GM21737 (cell line): ENCODE measurements around the gene LIMS2.

Experiments used
- ATAC-seq: cut with Tn5 transposase; IDR thresholded peaks from one replicate; pipeline ENCODE4 v1.9.1; 2021; ENCODE audit warnings: mild to moderate bottlenecking, moderate library complexity; ENCODE audit not compliant: unreplicated experiment

Gene LIMS2

DNA sequence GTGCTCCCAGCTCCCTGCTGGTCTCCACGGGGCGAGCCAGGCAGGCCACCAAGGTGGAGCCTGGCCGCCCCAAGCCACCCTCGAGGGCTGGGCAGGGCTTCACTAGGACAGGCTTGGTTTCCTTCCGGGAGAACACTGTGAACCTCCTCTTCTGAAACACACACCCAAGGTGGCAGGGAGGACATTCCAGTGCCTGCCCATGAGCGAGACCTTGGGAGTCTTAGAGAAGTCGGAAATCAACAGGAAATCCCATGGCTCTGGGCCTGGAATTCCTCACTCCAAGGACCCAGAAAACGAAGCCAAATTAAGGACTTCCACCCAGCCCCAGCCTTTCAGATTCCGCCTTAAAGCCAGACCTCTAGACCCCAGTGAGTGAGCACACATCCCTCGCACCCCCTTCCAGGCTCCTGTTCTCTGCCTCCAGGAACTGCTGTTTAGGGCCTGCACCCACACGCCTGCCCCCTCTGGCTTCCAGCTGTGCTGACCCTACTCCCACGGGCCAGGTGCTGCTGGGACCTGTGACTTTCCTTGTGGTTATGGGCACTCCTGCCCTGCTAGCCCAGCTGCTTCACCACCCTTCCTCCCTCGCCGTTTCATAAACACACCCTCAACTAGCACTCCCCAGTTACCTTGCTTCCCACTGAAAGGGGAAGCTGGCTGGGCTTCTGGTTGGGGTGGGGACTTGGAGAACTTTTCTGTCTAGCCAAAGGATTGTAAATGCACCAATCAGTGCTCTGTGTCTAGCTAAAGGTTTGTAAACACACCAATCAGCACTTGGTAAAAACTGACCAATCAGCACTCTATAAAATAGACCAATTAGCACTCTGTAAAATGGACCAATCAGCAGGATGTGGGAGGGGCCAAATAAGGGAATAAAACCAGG is 15.7 kb downstream of the LIMS2 start:
- ATAC-seq: no peak

DNA sequence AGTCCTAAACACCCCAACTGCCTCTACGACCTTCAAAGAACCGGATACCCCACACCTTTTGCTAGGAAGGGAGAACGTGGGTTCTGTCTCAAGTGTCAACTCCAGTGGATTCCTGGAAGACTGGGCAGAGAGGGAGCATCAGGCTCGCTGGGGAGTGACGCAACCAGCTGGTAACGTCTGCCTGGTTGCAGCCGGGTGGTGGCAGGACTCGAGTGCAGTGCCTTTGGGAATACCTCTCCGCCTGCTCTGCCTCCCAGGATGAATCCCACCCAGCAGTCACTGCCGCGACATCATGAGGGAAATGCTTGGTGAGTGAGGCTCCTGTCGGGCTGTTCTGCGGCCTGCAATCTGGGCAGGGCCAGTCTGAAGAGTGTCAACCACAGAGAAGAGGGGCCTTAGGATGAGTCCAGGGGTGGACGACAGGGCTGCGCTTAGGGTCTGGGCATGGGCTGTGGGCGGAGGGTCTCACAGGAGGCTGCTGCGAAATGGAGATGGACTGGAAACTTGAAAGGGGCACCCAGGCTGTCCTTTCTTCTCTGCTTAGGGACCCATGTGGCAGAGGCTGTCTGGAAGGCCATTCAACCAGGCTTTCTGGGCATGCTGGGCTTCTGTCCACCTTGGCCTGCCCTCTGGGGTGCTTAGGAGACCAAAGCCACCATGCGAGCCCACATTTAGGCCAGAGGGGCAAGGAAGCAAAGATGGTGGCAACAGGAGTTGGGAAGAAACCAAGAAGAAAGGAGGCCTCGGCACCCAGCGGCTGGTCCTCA is 16.5 kb downstream of the LIMS2 start:
- no peak for ATAC-seq

DNA sequence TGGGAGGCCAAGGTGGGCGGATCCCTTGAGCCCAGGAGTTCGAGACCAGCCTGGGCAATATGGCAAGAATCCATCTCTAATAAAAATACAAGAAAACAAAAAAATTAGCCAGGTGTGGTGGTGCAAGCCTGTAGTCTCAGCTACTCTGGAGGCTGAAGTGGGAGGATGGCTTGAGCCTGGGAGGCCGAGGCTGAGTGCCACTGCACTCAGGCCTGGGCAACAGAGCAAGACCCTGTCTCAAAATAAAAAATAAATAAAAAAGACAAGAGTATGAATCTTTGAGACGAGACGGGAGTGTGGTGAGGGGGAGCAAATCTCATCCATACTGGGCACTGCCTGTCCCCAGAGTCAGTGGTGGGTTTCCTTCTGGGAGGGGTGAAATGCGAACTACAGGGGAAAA is 17.2 kb downstream of the LIMS2 start:
- ATAC-seq: no peak

DNA sequence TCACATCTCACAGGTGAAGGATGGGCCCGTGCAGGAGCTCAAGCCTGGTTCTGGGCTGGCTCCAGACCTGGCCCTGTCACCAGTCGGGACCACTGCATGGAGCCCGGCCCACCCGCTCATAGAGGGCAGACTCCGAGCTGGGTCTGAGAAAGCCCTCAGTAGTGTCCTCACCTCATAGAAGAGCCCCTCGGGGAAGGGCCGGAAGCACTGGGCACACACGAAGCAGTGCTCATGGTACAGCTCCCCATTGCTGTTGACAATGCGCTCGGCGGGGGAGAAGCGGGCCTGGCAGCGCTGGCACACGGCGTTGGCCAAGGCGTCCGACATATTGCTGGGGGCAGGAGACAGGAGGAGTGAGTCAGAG is 18.1 kb downstream of the LIMS2 start:
- no peak for ATAC-seq

DNA sequence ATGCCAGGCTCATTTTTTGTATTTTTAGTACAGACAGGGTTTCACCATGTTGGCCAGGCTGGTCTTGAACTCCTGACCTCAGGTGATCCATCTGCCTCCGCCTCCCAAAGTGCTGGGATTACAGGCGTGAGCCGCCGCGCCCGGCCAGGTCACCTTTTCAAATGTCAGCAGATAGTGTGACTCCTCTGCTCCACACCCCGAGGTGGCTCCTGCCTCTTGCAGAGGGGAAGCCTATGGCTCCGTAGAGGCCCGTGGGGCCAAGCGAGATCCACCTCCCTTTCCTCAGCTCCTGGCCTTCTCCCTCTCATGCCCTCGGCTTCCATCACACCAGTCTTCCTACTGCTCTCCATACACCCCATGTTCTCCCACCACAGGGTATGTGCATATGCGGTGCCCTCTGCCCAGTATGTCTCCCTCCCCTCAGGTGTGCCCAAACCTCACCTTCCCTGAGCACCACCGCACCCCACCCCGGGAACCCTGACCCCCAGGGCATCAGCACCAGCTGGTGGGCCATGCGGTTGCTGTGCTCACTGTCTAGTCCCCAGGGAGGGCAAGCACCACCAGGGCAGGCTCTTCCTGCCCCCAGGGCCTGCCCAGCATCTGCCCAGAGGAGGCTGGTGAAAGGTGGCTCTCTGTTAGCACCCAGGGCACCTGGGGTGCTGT is 18.6 kb downstream of the LIMS2 start:
- ATAC-seq: no peak

DNA sequence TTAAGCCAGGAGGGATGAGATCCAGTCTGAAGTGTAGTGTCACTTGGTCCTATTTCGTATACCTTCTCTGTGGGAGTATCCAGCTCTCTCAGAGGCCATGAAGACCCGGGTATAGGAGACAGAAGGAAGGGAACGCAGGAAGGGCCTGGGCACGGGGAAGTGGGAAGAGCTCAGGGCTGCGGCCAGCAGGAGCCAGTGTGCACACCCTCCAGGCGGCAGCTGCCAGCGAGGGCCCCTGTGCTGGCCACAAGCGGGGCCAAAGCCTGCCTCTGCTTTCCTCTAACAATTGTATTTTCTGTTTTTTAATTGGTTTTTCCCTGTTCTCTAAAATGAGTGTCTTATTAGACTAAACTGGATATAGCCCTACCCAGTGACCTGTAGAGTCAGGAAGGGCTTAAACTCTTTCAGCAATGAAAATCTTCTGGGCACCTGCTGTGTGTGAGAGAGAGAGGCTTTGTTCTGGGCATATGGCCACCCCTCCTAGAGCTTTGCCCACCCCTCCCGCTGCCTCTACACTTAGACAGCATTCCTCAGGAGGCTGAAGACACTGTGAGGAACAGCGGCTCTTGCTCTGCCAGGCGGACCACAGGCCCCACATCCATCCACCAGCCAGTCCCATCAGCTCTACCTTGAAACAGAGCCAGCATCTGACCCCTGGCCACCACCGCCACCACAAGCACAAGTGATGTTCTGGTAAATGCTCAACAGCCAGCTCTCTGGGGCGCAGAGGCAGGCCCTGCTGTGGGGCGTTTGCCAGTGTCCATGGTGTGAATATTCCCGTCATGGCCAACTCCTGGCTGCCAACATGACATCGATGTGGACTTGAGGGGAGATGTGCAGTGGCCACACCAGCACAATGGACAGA is 19.9 kb downstream of the LIMS2 start:
- ATAC-seq: no peak

DNA sequence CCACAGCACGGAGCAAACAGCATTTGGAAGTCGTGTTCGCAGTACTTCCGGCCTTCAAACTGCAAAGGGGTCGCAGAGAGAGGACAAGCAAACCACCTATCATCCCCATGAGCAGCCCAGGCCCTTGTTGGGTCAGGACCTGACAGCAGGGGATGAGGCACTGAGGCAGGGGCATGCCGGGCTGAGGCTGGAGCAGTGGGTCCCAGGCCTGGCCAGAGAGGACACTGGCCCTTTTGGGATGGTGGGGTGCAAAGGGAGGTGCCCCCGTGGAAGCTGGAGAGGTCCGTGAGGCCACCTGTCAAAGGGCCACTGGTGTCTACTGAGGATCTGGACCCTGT is 20.5 kb downstream of the LIMS2 start:
- no peak for ATAC-seq

DNA sequence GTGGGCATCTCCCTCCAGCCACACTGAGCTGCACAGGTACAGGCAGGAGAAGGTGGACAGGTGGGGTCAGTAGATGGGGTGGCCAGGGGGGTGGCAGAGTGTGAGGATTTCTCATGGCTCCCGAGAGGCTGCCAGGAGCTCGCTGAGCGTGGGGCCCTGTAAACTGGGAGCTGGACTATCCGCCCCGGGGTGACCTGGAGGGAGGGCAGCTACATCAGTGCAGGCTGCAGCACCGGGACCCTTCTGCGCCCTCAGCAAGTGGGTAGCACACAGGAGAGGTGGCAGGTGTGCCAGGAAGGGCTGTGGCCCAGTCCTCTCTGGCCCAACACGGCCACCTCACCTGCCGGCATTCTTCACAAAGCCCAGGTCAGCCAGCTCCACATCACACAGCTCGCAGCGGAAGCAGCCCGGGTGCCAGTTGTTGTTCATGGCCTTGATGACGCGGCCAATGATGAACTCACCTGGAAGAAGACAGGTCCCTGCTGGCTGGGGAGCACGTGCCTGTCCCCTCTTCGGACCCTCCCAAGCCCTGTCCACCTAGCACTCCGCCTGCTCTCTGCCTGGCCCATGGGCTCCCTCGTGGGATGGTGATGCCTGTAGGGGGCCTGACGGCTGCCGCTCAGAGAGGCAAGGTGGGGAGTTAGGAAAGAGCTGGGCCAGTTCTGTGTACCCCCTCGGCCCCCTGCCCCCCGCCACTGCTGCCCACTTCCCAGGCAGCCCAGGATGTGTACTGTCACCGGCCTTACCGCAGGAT is 21.1 kb downstream of the LIMS2 start:
- ATAC-seq: no peak

DNA sequence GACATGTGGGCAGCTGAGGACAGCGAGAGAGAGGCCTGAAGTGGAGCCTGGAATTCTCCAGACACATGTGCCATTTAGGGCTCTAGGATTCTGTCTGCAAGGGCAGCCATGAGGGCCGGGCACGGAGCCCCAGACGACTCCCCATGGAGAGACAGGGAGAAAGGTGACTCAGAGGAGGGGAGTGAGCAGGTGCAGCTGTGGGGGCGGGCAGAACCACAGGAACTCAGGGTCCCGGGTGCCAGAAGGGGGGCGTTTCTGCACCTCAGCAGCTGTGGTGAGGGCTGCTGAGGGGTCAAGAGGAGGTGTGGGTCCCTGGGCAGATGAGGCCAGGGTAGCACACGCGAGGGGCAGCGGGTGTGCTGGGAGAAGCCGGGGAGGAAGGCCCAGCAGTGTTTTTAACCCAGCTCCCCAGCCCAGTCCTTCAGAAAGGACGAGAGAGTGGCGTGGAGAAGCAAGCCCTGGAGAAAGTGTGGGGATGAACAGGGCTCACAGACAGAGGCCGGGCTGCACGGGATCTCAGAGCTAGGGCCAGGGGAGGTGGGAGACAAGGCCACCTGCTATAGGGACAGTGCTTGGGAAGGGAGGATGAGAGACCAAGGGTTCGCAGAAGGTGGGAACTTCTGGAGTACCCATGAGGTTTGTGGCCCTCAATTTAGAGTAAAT is 21.8 kb downstream of the LIMS2 start:
- no peak for ATAC-seq

DNA sequence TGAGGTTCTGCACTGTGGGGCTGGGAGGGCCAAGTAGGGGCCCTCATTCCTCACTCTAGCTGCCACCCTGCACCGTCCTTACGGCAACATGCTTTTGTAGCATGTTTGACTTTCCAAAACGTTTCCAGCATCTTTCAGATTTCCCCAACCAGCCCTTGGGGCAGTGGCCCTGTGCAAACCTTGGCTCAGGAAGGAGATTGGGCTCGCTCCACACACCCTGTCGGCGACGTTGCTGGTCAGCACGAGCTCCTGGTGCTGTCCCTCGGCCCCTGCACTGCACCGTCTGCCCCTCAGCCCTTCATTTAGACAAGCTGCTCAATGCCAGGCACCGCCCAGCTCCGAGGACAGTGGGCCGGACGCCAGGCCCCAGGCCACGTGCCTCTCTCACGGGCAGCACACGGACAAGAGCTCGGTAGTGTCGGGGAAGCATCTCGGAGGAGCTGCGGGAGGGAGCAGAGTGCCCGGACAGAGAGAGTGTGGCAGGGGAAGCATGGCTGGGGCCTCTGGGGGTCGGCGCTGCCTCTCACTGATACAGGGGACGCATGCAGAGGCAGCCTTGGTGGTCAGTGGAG is 22.5 kb downstream of the LIMS2 start:
- no peak for ATAC-seq

DNA sequence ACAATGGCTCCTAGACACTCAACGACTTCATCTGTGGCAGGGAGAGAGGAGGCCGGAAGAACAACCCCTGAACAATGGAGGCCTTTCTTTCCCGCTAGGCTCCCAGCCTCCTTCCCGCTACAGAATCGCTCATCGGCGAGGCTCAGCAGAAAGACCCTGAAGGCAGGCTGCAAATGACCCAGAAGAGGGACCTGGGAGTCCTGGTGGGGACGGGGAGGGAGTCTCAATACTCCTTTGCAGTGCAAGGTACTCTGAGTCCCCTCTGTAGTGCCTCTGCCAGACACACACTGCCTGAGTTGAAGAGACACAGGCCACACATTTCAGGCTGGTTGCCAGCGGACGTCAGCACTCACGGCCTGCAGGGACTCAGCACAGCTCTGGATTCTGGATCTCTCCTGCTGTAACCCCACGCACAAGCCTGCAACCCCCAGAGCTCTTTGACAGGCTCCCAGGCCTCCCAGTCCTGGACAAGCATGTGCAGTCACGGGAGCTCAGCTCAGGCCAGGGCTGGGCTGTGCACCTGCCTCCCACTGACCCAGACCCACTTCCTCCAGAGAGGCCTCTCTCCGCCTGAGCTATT is 23.3 kb downstream of the LIMS2 start:
- ATAC-seq: no peak

DNA sequence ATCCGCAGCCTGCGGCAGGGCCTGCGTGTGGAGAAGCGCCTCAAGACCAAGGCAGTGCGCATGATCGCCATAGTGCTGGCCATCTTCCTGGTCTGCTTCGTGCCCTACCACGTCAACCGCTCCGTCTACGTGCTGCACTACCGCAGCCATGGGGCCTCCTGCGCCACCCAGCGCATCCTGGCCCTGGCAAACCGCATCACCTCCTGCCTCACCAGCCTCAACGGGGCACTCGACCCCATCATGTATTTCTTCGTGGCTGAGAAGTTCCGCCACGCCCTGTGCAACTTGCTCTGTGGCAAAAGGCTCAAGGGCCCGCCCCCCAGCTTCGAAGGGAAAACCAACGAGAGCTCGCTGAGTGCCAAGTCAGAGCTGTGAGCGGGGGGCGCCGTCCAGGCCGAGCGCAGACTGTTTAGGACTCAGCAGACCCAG is 23.9 kb downstream of the LIMS2 start:
- no peak for ATAC-seq

DNA sequence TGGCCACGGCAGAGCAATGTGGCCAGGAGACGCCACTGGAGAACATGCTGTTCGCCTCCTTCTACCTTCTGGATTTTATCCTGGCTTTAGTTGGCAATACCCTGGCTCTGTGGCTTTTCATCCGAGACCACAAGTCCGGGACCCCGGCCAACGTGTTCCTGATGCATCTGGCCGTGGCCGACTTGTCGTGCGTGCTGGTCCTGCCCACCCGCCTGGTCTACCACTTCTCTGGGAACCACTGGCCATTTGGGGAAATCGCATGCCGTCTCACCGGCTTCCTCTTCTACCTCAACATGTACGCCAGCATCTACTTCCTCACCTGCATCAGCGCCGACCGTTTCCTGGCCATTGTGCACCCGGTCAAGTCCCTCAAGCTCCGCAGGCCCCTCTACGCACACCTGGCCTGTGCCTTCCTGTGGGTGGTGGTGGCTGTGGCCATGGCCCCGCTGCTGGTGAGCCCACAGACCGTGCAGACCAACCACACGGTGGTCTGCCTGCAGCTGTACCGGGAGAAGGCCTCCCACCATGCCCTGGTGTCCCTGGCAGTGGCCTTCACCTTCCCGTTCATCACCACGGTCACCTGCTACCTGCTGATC is 24.4 kb downstream of the LIMS2 start:
- ATAC-seq: no peak

DNA sequence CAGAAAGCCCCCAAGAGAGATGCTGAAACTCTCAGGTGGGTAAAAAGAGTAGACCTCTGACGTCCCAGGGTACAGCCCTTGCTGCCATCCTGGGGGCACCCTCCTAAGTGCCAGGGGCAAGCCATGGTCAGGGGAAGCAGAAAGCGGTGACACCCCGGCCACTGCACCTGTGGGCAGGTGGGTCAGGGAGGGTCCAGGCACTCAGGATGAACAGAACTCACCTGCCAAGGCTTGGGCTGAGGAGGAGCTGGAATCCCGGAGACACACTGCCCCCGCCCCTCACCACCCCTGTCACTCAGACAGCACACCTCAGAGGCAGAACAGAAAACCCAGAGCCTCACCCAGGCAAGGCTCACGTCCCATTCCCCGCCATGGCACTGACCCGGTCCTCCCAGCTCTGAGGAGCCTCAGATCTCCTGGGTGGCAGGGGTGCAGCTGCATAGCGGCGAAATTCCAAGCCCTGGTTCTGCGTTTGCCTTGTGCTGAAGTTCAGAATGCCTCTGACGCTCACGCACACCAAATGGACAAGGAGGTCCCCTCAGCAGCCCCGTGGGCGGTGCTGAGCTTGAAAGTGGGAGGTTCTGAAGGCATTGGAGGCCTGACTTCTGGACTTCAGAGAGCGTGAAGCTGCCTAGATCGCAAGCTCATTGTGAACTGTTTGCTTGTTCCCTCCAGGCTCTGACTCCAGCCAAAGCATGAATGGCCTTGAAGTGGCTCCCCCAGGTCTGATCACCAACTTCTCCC is 25.1 kb downstream of the LIMS2 start:
- no peak for ATAC-seq

DNA sequence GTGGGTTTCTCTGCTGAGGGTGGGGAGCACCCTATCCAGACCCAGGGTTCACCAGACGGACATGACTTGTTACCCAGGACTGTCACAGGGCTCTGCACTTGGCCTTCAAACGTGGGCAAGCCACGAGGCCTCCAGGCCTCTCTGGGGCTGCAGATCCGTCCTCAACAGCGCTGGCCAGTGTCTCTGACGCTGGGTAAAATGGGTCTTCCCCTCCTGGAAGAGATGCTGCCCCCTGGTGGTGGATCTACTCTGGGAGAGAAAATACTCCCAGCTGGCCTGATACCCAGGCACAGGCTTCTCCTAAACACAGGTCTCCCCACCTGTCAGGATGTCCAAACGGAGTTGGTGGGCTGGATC is 25.7 kb downstream of the LIMS2 start:
- peak; percentile 60 for ATAC-seq

DNA sequence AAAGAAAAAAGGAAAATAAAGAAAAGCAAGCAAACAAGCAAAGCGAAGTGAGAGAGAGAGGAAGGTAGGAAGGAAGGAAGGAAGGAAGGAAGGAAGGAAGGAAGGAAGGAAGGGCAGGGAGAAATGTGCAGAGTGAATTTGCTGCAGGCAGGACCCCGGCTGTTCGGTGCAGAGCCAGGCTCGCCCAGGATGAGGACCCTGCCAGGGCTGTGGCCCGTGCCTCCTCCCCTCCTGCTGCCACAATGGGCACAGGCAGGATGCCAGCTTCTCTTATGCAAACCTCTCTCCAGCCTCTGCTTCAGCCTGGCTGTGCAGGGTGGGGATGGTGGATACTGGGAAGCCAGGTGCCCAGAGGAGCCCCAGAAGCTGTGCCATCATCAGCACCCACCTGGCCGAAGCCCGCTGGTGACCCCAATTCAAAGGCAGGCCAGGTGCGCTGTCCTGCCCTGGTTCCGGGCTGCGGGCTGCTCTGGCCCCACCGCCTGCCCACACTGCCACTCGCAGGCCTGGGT is 26.2 kb downstream of the LIMS2 start:
- no peak for ATAC-seq

DNA sequence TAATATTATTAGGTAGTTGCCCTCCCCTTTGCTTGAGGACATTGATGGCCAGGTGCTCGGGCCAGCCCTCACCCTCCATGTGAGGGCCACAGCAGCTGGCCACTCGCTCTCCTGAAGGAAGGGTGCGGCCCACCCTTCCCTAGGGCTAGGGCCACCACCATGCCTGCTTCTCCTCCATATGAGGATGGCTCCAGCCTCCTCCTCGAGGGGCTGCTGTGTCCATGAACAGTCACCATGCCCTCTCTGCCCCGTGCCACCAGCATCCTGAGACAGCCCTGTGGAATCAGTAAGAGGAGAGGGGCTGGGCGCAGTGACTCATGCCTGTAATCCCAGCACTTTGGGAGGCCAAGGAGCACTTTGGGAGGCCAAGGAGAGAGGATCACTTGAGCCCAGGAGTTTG is 27.0 kb downstream of the LIMS2 start:
- ATAC-seq: no peak
